ENCODE data around the gene FREY1. TPM values are rescaled to one million over a fixed set of nuclear protein-coding genes. Genes with fewer than 3 reads are reported as not detected.
A peak's percentile ranks its signal among the peaks of the same experiment; 100 is the strongest.

FREY1 gene
- total and polyA plus RNA-seq, 9 of the 15 experiments (the other 6 are each of a cell fraction or from before 2014, with no cell fraction given) = 0.25 to 1.5 (median 1.1) TPM; not detected in 5

DNA sequence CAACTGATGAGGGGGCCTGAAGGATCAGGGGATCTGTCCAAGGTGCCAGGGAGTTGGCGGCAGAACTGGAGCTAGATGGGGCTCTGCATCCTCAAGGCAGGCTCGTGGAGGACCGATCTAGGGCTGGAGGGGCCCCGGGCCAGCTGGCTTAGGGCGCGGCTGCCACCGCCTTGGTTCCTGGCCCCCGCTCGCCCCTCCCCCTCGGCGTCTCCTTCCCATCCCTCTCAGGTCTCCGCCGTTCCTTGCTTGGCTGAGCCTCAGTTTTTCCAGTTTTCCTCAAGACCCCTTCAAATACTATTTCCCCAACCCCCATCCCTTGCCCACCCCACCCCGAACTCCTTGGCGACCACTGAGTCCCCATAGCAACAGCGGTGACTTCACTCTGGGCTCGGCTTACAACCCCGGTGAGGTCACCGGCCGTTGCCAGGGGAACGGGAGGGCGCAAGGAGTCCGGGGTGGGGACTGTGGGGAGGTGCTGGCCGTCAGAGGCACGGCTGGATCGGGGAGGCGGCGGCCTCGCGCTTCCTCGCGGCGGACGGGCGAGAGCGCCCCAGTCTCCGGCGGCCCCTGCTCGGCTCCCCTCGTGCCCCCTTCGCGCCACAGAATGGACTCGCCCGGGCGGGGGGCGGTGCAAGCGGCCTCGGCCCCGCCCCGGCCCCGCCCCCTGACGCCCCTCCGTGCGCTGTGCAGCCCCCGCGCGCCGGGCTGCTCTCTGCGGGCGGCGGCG lies 7.5 kb downstream of the FREY1 start (continued):
- TF ChIP-seq, protein P1, sequence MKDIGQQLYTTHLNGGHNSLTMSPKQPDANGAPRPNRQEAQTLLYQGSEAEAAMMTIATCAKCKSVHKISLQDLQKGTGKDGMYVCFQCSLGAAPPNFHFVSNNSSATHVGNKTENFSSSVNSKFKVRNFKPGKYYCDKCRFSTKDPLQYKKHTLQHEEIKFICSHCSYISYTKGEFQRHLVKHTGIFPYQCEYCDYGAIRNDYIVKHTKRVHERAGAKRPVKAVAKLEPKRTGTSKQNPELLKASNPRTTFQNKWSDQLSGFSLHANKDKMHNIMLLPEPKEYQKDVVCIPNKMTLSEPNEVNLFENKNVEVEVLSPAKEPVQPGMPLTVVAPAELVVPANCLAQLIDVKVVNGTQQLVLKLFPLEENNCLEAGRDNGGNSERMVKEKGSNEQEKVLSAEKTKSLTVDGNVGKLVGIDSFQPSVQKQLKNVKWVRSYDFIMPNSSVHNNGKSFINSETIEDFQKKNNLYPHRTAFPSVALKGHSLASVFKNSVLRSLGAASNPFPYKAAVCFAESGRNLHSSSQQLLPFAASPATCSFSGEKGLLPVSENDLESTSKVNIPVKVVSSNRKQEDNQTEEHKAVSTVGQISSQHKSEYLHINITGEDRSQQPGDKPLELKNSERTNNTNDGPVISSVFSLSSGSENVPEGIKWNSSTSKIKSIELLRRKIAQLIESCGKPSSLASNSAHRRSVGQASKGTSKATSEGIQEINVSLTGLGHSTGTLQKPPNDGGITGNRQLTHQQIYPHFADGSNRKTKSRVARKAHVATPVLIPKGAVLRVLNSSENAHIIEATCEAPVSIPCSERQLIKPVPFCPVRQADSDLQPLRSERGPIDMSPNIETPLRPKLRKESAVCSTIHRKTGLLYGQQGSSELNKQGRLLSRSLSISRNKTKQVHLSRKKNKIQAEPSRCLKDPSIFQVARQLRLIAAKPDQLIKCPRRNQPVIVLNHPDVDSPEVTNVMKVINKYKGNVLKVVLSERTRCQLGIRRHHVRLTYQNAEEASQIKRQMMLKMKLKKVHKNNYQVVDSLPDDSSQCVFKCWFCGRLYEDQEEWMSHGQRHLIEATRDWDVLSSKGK (CRISPR knock-in tag; IDR thresholded peaks at IDR 0.05) = no peak
- TF ChIP-seq, protein P2, sequence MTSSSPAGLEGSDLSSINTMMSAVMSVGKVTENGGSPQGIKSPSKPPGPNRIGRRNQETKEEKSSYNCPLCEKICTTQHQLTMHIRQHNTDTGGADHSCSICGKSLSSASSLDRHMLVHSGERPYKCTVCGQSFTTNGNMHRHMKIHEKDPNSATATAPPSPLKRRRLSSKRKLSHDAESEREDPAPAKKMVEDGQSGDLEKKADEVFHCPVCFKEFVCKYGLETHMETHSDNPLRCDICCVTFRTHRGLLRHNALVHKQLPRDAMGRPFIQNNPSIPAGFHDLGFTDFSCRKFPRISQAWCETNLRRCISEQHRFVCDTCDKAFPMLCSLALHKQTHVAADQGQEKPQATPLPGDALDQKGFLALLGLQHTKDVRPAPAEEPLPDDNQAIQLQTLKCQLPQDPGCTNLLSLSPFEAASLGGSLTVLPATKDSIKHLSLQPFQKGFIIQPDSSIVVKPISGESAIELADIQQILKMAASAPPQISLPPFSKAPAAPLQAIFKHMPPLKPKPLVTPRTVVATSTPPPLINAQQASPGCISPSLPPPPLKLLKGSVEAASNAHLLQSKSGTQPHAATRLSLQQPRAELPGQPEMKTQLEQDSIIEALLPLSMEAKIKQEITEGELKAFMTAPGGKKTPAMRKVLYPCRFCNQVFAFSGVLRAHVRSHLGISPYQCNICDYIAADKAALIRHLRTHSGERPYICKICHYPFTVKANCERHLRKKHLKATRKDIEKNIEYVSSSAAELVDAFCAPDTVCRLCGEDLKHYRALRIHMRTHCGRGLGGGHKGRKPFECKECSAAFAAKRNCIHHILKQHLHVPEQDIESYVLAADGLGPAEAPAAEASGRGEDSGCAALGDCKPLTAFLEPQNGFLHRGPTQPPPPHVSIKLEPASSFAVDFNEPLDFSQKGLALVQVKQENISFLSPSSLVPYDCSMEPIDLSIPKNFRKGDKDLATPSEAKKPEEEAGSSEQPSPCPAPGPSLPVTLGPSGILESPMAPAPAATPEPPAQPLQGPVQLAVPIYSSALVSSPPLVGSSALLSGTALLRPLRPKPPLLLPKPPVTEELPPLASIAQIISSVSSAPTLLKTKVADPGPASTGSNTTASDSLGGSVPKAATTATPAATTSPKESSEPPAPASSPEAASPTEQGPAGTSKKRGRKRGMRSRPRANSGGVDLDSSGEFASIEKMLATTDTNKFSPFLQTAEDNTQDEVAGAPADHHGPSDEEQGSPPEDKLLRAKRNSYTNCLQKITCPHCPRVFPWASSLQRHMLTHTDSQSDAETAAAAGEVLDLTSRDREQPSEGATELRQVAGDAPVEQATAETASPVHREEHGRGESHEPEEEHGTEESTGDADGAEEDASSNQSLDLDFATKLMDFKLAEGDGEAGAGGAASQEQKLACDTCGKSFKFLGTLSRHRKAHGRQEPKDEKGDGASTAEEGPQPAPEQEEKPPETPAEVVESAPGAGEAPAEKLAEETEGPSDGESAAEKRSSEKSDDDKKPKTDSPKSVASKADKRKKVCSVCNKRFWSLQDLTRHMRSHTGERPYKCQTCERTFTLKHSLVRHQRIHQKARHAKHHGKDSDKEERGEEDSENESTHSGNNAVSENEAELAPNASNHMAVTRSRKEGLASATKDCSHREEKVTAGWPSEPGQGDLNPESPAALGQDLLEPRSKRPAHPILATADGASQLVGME (CRISPR knock-in tag; IDR thresholded peaks at IDR 0.05) = 0 out of 2 replicates have a peak, but pooled peaks have one; percentile 28
- peak; percentile 92 for TF ChIP-seq NEUROD1 (IDR thresholded peaks at IDR 0.05; ENCODE audit: borderline replicate concordance, low read depth, low read length, partially characterized antibody)
- TF ChIP-seq HLTF (IDR thresholded peaks at IDR 0.05) = no peak
- peak; percentile 73 for TF ChIP-seq ZNF134 (CRISPR knock-in tag; conservative IDR thresholded peaks at IDR 0.05)
- peak; percentile 60 for TF ChIP-seq CREB1 (IDR thresholded peaks at IDR 0.05)
- peak; percentile 40; the same call in 1 of the 2 replicates for TF ChIP-seq CREB1 (CRISPR knock-in tag; IDR thresholded peaks at IDR 0.05)
- TF ChIP-seq CBX2 (IDR thresholded peaks at IDR 0.05; ENCODE audit: insufficient read depth, low read length, poor library complexity, severe bottlenecking) = no peak
- peak; percentile 99 for TF ChIP-seq ATF7 (IDR thresholded peaks at IDR 0.05)
- no peak for TF ChIP-seq FOXM1 (IDR thresholded peaks at IDR 0.05; ENCODE audit: low read depth)
- TF ChIP-seq FOXM1 (CRISPR knock-in tag; IDR thresholded peaks at IDR 0.05; ENCODE audit: low read depth) = 0 out of 2 replicates have a peak, but pooled peaks have one; percentile 12
- TF ChIP-seq GABPB1 (CRISPR knock-in tag; IDR thresholded peaks at IDR 0.05) = peak; percentile 64
- peak; percentile 66 for TF ChIP-seq CCNT2 (IDR thresholded peaks at IDR 0.05; ENCODE audit: borderline replicate concordance, extremely low read depth, insufficient read length, low read depth, low read length)
- TF ChIP-seq FIP1L1 (IDR thresholded peaks at IDR 0.05; ENCODE audit: low read depth, low read length, poor library complexity, severe bottlenecking) = peak; percentile 55
- peak; percentile 96 for TF ChIP-seq ZBTB17 (CRISPR knock-in tag; IDR thresholded peaks at IDR 0.05)
- TF ChIP-seq PURB (CRISPR knock-in tag; IDR thresholded peaks at IDR 0.05; ENCODE audit: low read depth) = no peak
- peak; percentile 100 for TF ChIP-seq RBM22 (IDR thresholded peaks at IDR 0.05; ENCODE audit: low read depth, low read length, poor library complexity, severe bottlenecking)

Measured in K562 (cell line).